HG02588 (cell line): ENCODE results near the gene LRRC37A2.
A peak's percentile ranks its signal among the peaks of the same experiment; 100 is the strongest.
"Not testable (repeated sequence)": the region's sequence is repeated elsewhere in the genome, so short reads cannot be mapped to it uniquely, and the experiment has no call there.

Source experiments
- ATAC-seq: cut with Tn5 transposase; IDR thresholded peaks from one replicate; pipeline ENCODE4 v1.9.1; 2021; ENCODE audit warnings: mild to moderate bottlenecking, moderate library complexity; ENCODE audit not compliant: unreplicated experiment

The LRRC37A2 gene

GRCh38 chr17:46591332-46591731 lies 79.1 kb downstream of the LRRC37A2 start:
- ATAC-seq = not testable (repeated sequence)

GRCh38 chr17:46598344-46598931 lies 86.2 kb downstream of the LRRC37A2 start:
- not testable (repeated sequence) for ATAC-seq

- not testable (repeated sequence) for ATAC-seq
Observed at GRCh38 chr17:46600767-46601166, 88.5 kb downstream of the LRRC37A2 start.

GRCh38 chr17:46603125-46603524 lies 90.9 kb downstream of the LRRC37A2 start:
- ATAC-seq = peak; percentile 89
